Measurements from ENCODE around the gene OR2J2. TPM values are rescaled to one million over a fixed set of nuclear protein-coding genes. Genes with fewer than 3 reads are reported as not detected.
"Not testable (repeated sequence)": the region's sequence is repeated elsewhere in the genome, so short reads cannot be mapped to it uniquely, and the experiment has no call there.

The OR2J2 gene
- total RNA-seq, 2 experiments from 2014 or later: not detected

GRCh38 chr6:29165571-29165970 is 5.1 kb upstream of the OR2J2 start:
- H3K27ac Mint-ChIP-seq; ATAC-seq; H3K27me3 Mint-ChIP-seq (ENCODE audit: low read depth); H3K36me3 Mint-ChIP-seq (ENCODE audit: low read depth); H3K4me3 Mint-ChIP-seq; H3K4me1 Mint-ChIP-seq (ENCODE audit: low read depth); DNase-seq; POLR2A ChIA-PET; CTCF ChIA-PET; H3K9me3 Mint-ChIP-seq (ENCODE audit: insufficient read depth): not testable (repeated sequence)

GRCh38 chr6:29171736-29172135 is 1.0 kb downstream of the OR2J2 start:
- Mint-ChIP-seq H3K27ac (no peak overlapping the region), H3K4me1 (ENCODE audit: low read depth) (no peaks in the 10 kb centered on the region), H3K4me3 (no peak overlapping the region), H3K27me3 (ENCODE audit: low read depth) (peaks cover 6% of the 10 kb centered on the region), H3K9me3 (ENCODE audit: insufficient read depth) (no peaks in the 10 kb centered on the region), H3K36me3 (ENCODE audit: low read depth) (no peaks in the 10 kb centered on the region)
- DNase-seq: no peak
- ChIA-PET POLR2A (no interaction called here), CTCF (no interaction called here)
- ATAC-seq: no peak

GRCh38 chr6:29183594-29183993 is 12.9 kb downstream of the OR2J2 start:
- ChIA-PET POLR2A (no interaction called here), CTCF (no interaction called here)
- Mint-ChIP-seq H3K4me3 (no peak overlapping the region), H3K36me3 (ENCODE audit: low read depth) (no peaks in the 10 kb centered on the region), H3K27me3 (ENCODE audit: low read depth) (peaks cover 6% of the 10 kb centered on the region), H3K27ac (no peak overlapping the region), H3K4me1 (ENCODE audit: low read depth) (no peaks in the 10 kb centered on the region), H3K9me3 (ENCODE audit: insufficient read depth) (peaks cover 7% of the 10 kb centered on the region)
- ATAC-seq: no peak
- no peak for DNase-seq

- not testable (repeated sequence) for H3K27ac Mint-ChIP-seq, ATAC-seq
- peaks cover 18% of the 10 kb centered on the region for H3K9me3 Mint-ChIP-seq (ENCODE audit: insufficient read depth)
These were observed 18.0 kb downstream of the OR2J2 start for GRCh38 chr6:29188659-29189058.

GRCh38 chr6:29200767-29201662 is 30.3 kb downstream of the OR2J2 start:
- Mint-ChIP-seq H3K27ac (no peak overlapping the region), H3K27me3 (ENCODE audit: low read depth) (peaks cover 4% of the 10 kb centered on the region), H3K4me3 (no peak overlapping the region), H3K4me1 (ENCODE audit: low read depth) (no peaks in the 10 kb centered on the region), H3K36me3 (ENCODE audit: low read depth) (no peaks in the 10 kb centered on the region), H3K9me3 (ENCODE audit: insufficient read depth) (no peaks in the 10 kb centered on the region)
- ATAC-seq: no peak
- CTCF ChIA-PET: no interaction called here
- POLR2A ChIA-PET: no interaction called here
- no peak for DNase-seq

More at GRCh38 chr6:29188659-29189058, 18.0 kb downstream of the OR2J2 start:
- CTCF ChIA-PET; H3K36me3 Mint-ChIP-seq (ENCODE audit: low read depth); DNase-seq; H3K27me3 Mint-ChIP-seq (ENCODE audit: low read depth); H3K4me1 Mint-ChIP-seq (ENCODE audit: low read depth); POLR2A ChIA-PET; H3K4me3 Mint-ChIP-seq: not testable (repeated sequence)

GRCh38 chr6:29201966-29202365 is 31.3 kb downstream of the OR2J2 start:
- H3K27ac Mint-ChIP-seq: no peak overlapping the region
- H3K9me3 Mint-ChIP-seq (ENCODE audit: insufficient read depth): no peaks in the 10 kb centered on the region
- no peaks in the 10 kb centered on the region for H3K4me1 Mint-ChIP-seq (ENCODE audit: low read depth)
- ChIA-PET CTCF (no interaction called here), POLR2A (no interaction called here)
- ATAC-seq (no peak), DNase-seq (no peak)
- H3K36me3 Mint-ChIP-seq (ENCODE audit: low read depth): no peaks in the 10 kb centered on the region
- H3K27me3 Mint-ChIP-seq (ENCODE audit: low read depth): peaks cover 4% of the 10 kb centered on the region
- no peak overlapping the region for H3K4me3 Mint-ChIP-seq

- DNase-seq (no peak), ATAC-seq (no peak)
- H3K27ac Mint-ChIP-seq: no peak overlapping the region
- H3K4me1 Mint-ChIP-seq (ENCODE audit: low read depth): no peaks in the 10 kb centered on the region
- no peak overlapping the region for H3K4me3 Mint-ChIP-seq
- ChIA-PET CTCF (no interaction called here), POLR2A (no interaction called here)
- H3K27me3 Mint-ChIP-seq (ENCODE audit: low read depth): peaks cover 15% of the 10 kb centered on the region
- H3K36me3 Mint-ChIP-seq (ENCODE audit: low read depth): no peaks in the 10 kb centered on the region
- no peaks in the 10 kb centered on the region for H3K9me3 Mint-ChIP-seq (ENCODE audit: insufficient read depth)
These were observed 40.8 kb downstream of the OR2J2 start for GRCh38 chr6:29211488-29211887.

- no peak overlapping the region for H3K4me3 Mint-ChIP-seq
- CTCF ChIA-PET: no interaction called here
- peaks cover 23% of the 10 kb centered on the region for H3K27me3 Mint-ChIP-seq (ENCODE audit: low read depth)
- DNase-seq: no peak
- no peaks in the 10 kb centered on the region for H3K9me3 Mint-ChIP-seq (ENCODE audit: insufficient read depth)
- H3K27ac Mint-ChIP-seq: no peak overlapping the region
- no peak for ATAC-seq
- H3K36me3 Mint-ChIP-seq (ENCODE audit: low read depth): no peaks in the 10 kb centered on the region
- POLR2A ChIA-PET: no interaction called here
- H3K4me1 Mint-ChIP-seq (ENCODE audit: low read depth): no peaks in the 10 kb centered on the region
These were observed 45.8 kb downstream of the OR2J2 start for GRCh38 chr6:29216528-29216927.

- ATAC-seq; H3K36me3 Mint-ChIP-seq (ENCODE audit: low read depth); H3K4me3 Mint-ChIP-seq; DNase-seq; H3K4me1 Mint-ChIP-seq (ENCODE audit: low read depth); POLR2A ChIA-PET; H3K27ac Mint-ChIP-seq; CTCF ChIA-PET; H3K9me3 Mint-ChIP-seq (ENCODE audit: insufficient read depth): not testable (repeated sequence)
- peaks cover 21% of the 10 kb centered on the region for H3K27me3 Mint-ChIP-seq (ENCODE audit: low read depth)
These were observed 46.5 kb downstream of the OR2J2 start for GRCh38 chr6:29217242-29217641.

- H3K4me3 Mint-ChIP-seq; H3K4me1 Mint-ChIP-seq (ENCODE audit: low read depth); H3K27ac Mint-ChIP-seq; H3K9me3 Mint-ChIP-seq (ENCODE audit: insufficient read depth); POLR2A ChIA-PET; H3K36me3 Mint-ChIP-seq (ENCODE audit: low read depth); ATAC-seq; CTCF ChIA-PET; DNase-seq: not testable (repeated sequence)
- H3K27me3 Mint-ChIP-seq (ENCODE audit: low read depth): peaks cover 21% of the 10 kb centered on the region
These were observed 47.3 kb downstream of the OR2J2 start for GRCh38 chr6:29218056-29218455.

Other genes with a start within 250 kb of the OR2J2 start
- 10 to 100 TPM; 58.3 to 60.1 TPM for gene TRIM27, start 246.9 kb upstream of the OR2J2 start, total RNA-seq
- under 1 TPM; 0.39 to 0.40 TPM for gene ZNF311, start 165.6 kb upstream of the OR2J2 start, total RNA-seq
- gene OR2W1, start 125.7 kb upstream of the OR2J2 start, total RNA-seq: not detected
- not detected for gene OR2B3, start 83.6 kb upstream of the OR2J2 start, total RNA-seq
- not detected for gene OR2J1, start 71.4 kb upstream of the OR2J2 start, total RNA-seq
- not detected for gene OR2J3, start 62.8 kb upstream of the OR2J2 start, total RNA-seq
- not detected for gene OR14J1, start 130.8 kb downstream of the OR2J2 start, total RNA-seq
- not detected for gene OR5V1, start 198.0 kb downstream of the OR2J2 start, total RNA-seq
- not detected for gene OR12D3, start 204.4 kb downstream of the OR2J2 start, total RNA-seq
- not detected for gene OR12D2, start 224.7 kb downstream of the OR2J2 start, total RNA-seq
- gene OR12D1, start 244.0 kb downstream of the OR2J2 start, total RNA-seq: not detected

All from activated CD8-positive, alpha-beta T cell treated with anti-CD3 and anti-CD28 coated beads, Interleukin-2, amount 10 ng/mL, durations not matched to agents 7 days and 5 days (primary cell).